NCI-H345 (cell line): Measurements from ENCODE around the gene ZSWIM2.
"Not testable (repeated sequence)": the region's sequence is repeated elsewhere in the genome, so short reads cannot be mapped to it uniquely, and the experiment has no call there.

Experiments used
- DNase-seq: peaks from one replicate; lab custom pipeline; 2025; lab: John Stamatoyannopoulos, UW

ZSWIM2 gene

DNA sequence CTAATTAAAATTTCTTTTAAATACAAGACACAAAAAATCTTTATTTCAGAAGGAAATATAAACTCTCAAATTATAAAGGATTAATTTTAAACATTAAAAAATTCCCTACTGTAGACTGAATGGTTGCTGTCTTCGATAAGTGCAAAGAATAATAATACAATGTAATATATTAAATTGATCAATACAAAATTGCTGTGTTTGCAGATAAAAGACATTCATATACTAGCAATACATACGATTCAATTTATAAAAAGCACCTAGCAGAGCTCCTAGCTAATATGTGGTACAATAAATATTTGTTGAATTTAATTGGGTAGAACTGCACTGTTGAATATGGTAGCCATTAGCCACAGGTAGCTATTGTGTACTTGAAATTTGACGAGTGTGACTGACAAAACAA is 6.6 kb downstream of the ZSWIM2 start:
- DNase-seq = no peak

DNA sequence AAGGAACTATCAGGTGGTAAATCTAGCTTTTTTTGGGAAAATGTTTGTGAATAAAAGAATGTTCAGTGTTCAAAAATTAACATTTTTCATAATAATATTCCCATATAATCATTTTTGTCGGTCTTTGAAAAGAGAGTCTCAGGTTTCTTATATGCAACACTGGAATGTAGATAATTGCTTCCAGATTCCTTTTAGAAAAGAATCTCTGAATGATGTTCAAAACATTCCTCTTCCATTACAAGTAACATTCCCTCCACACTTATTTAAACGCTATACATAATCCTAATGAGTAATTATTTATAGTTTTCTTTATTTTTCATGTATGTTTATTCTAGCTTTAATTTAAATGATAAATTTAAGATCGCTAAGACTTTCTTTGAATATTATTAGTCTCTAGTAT is 7.0 kb downstream of the ZSWIM2 start:
- no peak for DNase-seq

- no peak for DNase-seq
Measured at GRCh38 chr2:186835628-186836027, 13.3 kb downstream of the ZSWIM2 start.

DNA sequence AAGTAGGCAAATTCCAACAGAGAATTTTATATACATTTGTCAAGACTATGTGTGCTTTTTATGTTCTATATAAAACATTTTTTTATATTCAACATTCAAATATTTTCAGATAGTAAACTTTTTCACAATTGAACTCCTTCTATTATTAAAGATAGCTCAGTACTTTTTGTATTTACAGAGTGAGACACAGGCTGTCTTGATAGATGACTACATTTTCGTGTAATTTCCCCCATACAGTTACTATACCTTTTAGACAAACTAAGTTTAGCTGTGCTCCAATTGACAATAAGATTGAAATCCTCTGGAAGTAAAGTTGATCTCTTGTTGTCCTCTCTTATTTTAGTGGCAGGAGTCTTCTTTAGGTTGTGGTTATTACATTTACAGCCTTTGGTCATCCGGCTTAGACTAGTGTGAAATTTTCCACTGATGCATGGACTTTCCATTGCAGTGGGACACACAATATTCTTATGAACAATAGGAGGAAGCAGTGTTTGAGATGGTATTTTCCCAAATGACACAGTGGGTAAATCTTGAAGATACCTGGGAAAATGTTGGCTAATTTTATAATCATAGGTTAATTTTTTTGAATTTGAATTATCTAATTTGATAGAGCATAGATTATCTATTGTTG is 21.0 kb downstream of the ZSWIM2 start:
- no peak for DNase-seq

DNA sequence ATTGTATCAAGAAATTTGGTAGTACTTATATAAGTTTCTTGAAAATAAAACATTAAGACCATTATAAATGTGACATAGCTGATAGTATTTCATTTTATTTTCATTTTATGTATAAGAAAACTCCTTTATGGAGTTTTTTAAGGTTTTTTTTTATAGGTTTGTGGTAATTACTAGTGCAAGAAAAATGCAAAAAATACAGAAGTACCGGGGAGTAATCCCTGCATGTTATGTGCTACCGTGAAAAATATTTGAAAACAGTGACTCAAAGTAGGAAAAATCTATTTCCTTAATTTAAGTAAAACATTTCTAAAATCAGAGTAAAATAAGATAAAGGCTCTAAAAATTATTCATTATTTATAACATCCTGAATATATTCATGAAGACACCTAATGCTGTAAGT is 21.6 kb downstream of the ZSWIM2 start:
- DNase-seq = no peak

- no peak for DNase-seq
Measured at GRCh38 chr2:186822323-186822722, 26.6 kb downstream of the ZSWIM2 start.

- no peak for DNase-seq
Measured at GRCh38 chr2:186820303-186820702, 28.7 kb downstream of the ZSWIM2 start.

- not testable (repeated sequence) for DNase-seq
Measured at GRCh38 chr2:186811760-186812159, 37.2 kb downstream of the ZSWIM2 start.

DNA sequence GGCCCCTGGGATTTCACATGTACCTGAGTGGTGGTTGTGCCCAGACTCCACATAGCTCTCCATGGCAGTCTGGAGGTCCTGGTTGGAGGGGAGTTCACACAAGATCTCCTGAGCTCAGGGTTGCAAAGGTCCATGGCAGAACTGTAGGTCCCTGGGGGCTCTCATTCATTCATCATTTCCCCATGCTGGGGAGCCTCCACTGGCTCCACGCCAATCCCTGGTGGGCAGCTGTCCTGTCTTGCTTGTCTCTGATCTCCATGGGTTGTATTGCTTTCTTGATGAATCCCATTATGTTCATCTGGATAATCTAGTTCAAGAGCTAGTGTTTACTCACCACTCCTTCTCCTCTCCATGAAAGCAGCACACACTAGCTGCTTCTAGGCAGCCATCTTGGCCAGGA is 42.4 kb downstream of the ZSWIM2 start:
- DNase-seq = peak; percentile 63

DNA sequence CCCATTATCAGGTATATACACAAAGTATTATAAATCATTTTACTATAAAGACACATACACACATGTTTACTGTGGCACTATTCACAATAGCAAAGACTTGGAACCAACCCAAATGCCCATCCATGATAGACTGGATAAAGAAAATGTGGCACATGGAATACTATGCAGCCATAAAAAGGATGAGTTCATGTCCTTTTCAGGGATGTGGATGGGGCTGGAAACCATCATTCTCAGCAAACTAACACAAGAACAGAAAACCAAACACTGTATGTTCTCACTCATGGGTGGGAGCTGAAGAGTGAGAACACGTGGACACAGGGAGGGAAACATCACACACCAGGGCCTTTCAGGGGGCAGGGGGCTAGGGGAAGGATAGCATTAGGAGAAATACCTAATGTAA is 50.4 kb downstream of the ZSWIM2 start:
- not testable (repeated sequence) for DNase-seq

DNA sequence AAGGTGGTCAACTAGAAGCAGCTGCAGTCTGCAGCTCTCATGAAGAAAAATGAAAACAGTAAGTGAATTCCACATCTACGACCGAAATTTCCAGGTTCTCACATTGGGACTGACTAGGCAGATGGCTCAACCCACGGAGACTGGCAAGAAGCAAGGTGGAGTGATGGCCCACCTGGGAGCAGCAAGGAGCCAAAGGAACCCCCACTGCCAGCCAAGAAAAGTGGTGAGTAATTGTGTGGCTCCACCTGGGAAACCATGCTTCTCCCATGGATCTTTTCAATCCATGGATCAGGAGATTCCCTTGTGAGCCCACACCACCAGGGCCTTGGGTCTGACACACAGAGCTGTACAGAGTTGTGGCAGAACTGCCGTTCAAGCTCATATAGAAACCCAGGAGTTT is 64.0 kb downstream of the ZSWIM2 start:
- no peak for DNase-seq

DNA sequence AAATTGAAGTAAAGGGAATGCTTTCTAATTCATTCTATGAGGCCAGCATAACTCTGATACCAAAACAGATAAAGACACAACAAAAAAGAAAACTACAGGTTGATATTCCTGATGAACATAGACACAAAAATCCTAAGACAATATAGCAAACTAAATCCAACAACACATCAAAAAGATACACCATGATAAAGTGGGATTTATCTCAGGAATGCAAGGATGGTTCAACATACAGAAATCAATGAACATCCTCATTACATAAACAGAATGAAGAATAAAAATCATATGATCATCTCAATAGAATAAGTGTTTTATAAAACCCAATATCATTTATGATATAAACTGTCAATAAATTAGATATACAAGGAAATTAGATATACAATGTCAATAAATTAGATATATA is 65.7 kb downstream of the ZSWIM2 start:
- DNase-seq = no peak

GRCh38 chr2:186780701-186781316 is 68.2 kb downstream of the ZSWIM2 start:
- DNase-seq = peak; percentile 21
